H9 (cell line): ENCODE measurements around the gene PCOLCE2. TPM values are rescaled to one million over a fixed set of nuclear protein-coding genes. Genes with fewer than 3 reads are reported as not detected.
A peak's percentile ranks its signal among the peaks of the same experiment; 100 is the strongest.

ENCODE experiments used
- DNase-seq: peaks from one replicate; pipeline ENCODE4 v3.0.0-alpha.2; 2017
- H2AFZ ChIP-seq: one replicate; pipeline ENCODE4 v1.6.1; 2013; ENCODE audit warnings: mild to moderate bottlenecking, low read length, control low read depth, moderate library complexity
- H2AK5ac ChIP-seq: 2 replicates; pipeline ENCODE4 v1.6.1; 2013; ENCODE audit warnings: low read length, control low read depth, mixed read lengths; ENCODE audit not compliant: insufficient read length
- H2BK120ac ChIP-seq: one replicate; pipeline ENCODE4 v1.6.1; 2013; ENCODE audit warnings: low read depth, mild to moderate bottlenecking, low read length, control low read depth, inconsistent platforms; ENCODE audit not compliant: poor library complexity, severe bottlenecking
- H2BK12ac ChIP-seq: 2 replicates; pipeline ENCODE4 v1.6.1; 2013; ENCODE audit warnings: low read length, control low read depth, mixed read lengths, low read depth; ENCODE audit not compliant: insufficient read length
- H2BK15ac ChIP-seq: 2 replicates; pipeline ENCODE4 v1.6.1; 2013; ENCODE audit warnings: low read depth, low read length, control low read depth
- H2BK20ac ChIP-seq: one replicate; pipeline ENCODE4 v1.6.1; 2013; ENCODE audit warnings: low read depth, mild to moderate bottlenecking, low read length, control low read depth, inconsistent platforms; ENCODE audit not compliant: poor library complexity, severe bottlenecking
- H2BK5ac ChIP-seq: 2 replicates; pipeline ENCODE4 v1.6.1; 2013; ENCODE audit warnings: low read length, control low read depth, mixed read lengths; ENCODE audit not compliant: insufficient read length
- H3K14ac ChIP-seq: 2 replicates; pipeline ENCODE4 v1.6.1; 2013; ENCODE audit warnings: low read length, control low read depth; ENCODE audit not compliant: insufficient read depth
- H3K18ac ChIP-seq: 2 replicates; pipeline ENCODE4 v1.6.1; 2013; ENCODE audit warnings: low read depth, mild to moderate bottlenecking, mixed read lengths, low read length, control low read depth; ENCODE audit not compliant: insufficient read length
- H3K23ac ChIP-seq: 2 replicates; pipeline ENCODE4 v1.6.1; 2013; ENCODE audit warnings: low read length, control low read depth, mixed read lengths, low read depth; ENCODE audit not compliant: insufficient read length
- H3K23me2 ChIP-seq: 2 replicates; pipeline ENCODE4 v1.6.1; 2013; ENCODE audit warnings: low read depth, mild to moderate bottlenecking, mixed read lengths, low read length, control low read depth; ENCODE audit not compliant: insufficient read length, poor library complexity, severe bottlenecking
- H3K27ac ChIP-seq: 2 replicates; pipeline ENCODE4 v1.5.1; 2013; ENCODE audit warnings: low read length, control low read depth, mixed read lengths, low read depth; ENCODE audit not compliant: insufficient read length
- H3K27me3 ChIP-seq: 2 replicates; pipeline ENCODE4 v1.6.1; 2013; ENCODE audit warnings: low read length, control low read depth, inconsistent platforms; ENCODE audit not compliant: insufficient read depth
- H3K4ac ChIP-seq: 2 replicates; pipeline ENCODE4 v1.6.1; 2013; ENCODE audit warnings: low read depth, mild to moderate bottlenecking, control low read depth, inconsistent platforms, low read length, moderate library complexity
- H3K4me1 ChIP-seq: 2 replicates; pipeline ENCODE4 v1.6.1; 2013; ENCODE audit warnings: low read length, control low read depth, inconsistent platforms; ENCODE audit not compliant: insufficient read depth
- H3K4me2 ChIP-seq: 2 replicates; pipeline ENCODE4 v1.6.1; 2013; ENCODE audit warnings: low read length, control low read depth, mixed read lengths; ENCODE audit not compliant: insufficient read length, insufficient read depth
- H3K56ac ChIP-seq: 2 replicates; pipeline ENCODE4 v1.6.1; 2013; ENCODE audit warnings: low read depth, mild to moderate bottlenecking, mixed read lengths, low read length, control low read depth; ENCODE audit not compliant: insufficient read length
- H3K79me1 ChIP-seq: 2 replicates; pipeline ENCODE4 v1.6.1; 2013; ENCODE audit warnings: low read depth, mild to moderate bottlenecking, moderate library complexity, low read length, control low read depth, inconsistent platforms; ENCODE audit not compliant: insufficient read depth, poor library complexity, severe bottlenecking
- H3K79me2 ChIP-seq: 2 replicates; pipeline ENCODE4 v1.6.1; 2013; ENCODE audit warnings: low read length, control low read depth, inconsistent platforms; ENCODE audit not compliant: insufficient read depth
- H3K9ac ChIP-seq: 2 replicates; pipeline ENCODE4 v1.6.1; 2013; ENCODE audit warnings: low read length, control low read depth, mixed read lengths; ENCODE audit not compliant: insufficient read length; ENCODE audit errors: extremely low read depth
- H3K9me3 ChIP-seq: one replicate; pipeline ENCODE4 v1.6.1; 2013; ENCODE audit warnings: low read depth, low read length, inconsistent platforms; ENCODE audit not compliant: control insufficient read depth
- H3T11ph ChIP-seq: one replicate; pipeline ENCODE4 v1.6.1; 2013; ENCODE audit warnings: mild to moderate bottlenecking, low read length, control low read depth, inconsistent platforms
- H4K20me1 ChIP-seq: one replicate; pipeline ENCODE4 v1.6.1; 2013; ENCODE audit not compliant: control insufficient read depth, insufficient read length, insufficient read depth
- H4K5ac ChIP-seq: 2 replicates; pipeline ENCODE4 v1.6.1; 2013; ENCODE audit warnings: low read depth, mild to moderate bottlenecking, mixed read lengths, low read length, control low read depth; ENCODE audit not compliant: insufficient read length
- H4K8ac ChIP-seq: replicated peaks from 2 replicates; pipeline ENCODE4 v1.6.1; 2013; ENCODE audit warnings: low read length, control low read depth, mixed read lengths, low read depth; ENCODE audit not compliant: insufficient read length
- H4K91ac ChIP-seq: 2 replicates; pipeline ENCODE4 v1.6.1; 2013; ENCODE audit warnings: low read depth, mild to moderate bottlenecking, moderate library complexity, mixed read lengths, low read length, control low read depth; ENCODE audit not compliant: insufficient read length
- H3K27ac Mint-ChIP-seq, 3 experiments: 2 replicates in 2 of 3; 3 replicates in 1 of 3; pipeline ENCODE4 v1.8.0; 2020 to 2021; ENCODE audit warnings: mixed read lengths in 3 of 3, mild to moderate bottlenecking in 1 of 3, moderate library complexity in 1 of 3
- H3K27me3 Mint-ChIP-seq: 2 replicates; pipeline ENCODE4 v1.8.0; 2021; ENCODE audit warnings: low read depth, mild to moderate bottlenecking, moderate library complexity, mixed read lengths
- H3K36me3 Mint-ChIP-seq, 3 experiments: 2 replicates in 2 of 3; 3 replicates in 1 of 3; pipeline ENCODE4 v1.8.0; 2020 to 2021; ENCODE audit warnings: low read depth in 3 of 3, mixed read lengths in 3 of 3; ENCODE audit not compliant: insufficient read depth in 1 of 3
- H3K4me1 Mint-ChIP-seq, 2 experiments: 2 replicates each; pipeline ENCODE4 v1.8.0; 2020; ENCODE audit warnings: mixed read lengths in 2 of 2
- H3K4me3 Mint-ChIP-seq, 2 experiments: 2 replicates in 1 of 2; 3 replicates in 1 of 2; pipeline ENCODE4 v1.8.0; 2020 to 2021; ENCODE audit warnings: mild to moderate bottlenecking in 2 of 2, mixed read lengths in 2 of 2, moderate library complexity in 1 of 2
- H3K9me3 Mint-ChIP-seq, 2 experiments: 2 replicates in 1 of 2; 3 replicates in 1 of 2; pipeline ENCODE4 v1.8.0; 2020; ENCODE audit warnings: mild to moderate bottlenecking in 2 of 2, mixed read lengths in 2 of 2, moderate library complexity in 1 of 2
- CTCF ChIP-seq: fragments of 200-600 bp; sonication (generic); conservative IDR thresholded peaks from 3 replicates; pipeline ENCODE4 v1.8.0; 2021; ENCODE audit warnings: antibody characterized with exemption, mild to moderate bottlenecking
- total RNA-seq: library from RNA; stranded (reverse); gene quantifications from 2 replicates; pipeline ENCODE4 v1.2.1, GENCODE V29; 2021

PCOLCE2 gene
- total RNA-seq, 1 experiment from 2014 or later, result 9.2 TPM

- H3K4ac ChIP-seq, result no peak overlapping the region
- H3K18ac ChIP-seq, result no peak overlapping the region
- no peak overlapping the region for H3T11ph ChIP-seq
- no peak overlapping the region for H4K8ac ChIP-seq
- TF ChIP-seq CTCF, result no peak
- DNase-seq, result no peak
- Mint-ChIP-seq H3K27ac (peak overlapping the region in 2 of 3 experiments; percentile 23 to 29; a peak in 1 of 7 replicates), H3K9me3 (no peaks in the 10 kb centered on the region), H3K36me3 (no peaks in the 10 kb centered on the region; a peak in 2 of 7 replicates), H3K4me3 (no peak overlapping the region), H3K4me1 (peaks cover 3 to 7% of the 10 kb centered on the region in 2 experiments; a peak in 3 of 4 replicates), H3K27me3 (no peaks in the 10 kb centered on the region)
- no peaks in the 10 kb centered on the region for H3K9me3 ChIP-seq
- H2BK12ac ChIP-seq, result no peak overlapping the region
- no peak overlapping the region for H3K9ac ChIP-seq
- H4K5ac ChIP-seq, result no peak overlapping the region
- H2BK15ac ChIP-seq, result no peak overlapping the region
- H3K27ac ChIP-seq, result no peak overlapping the region
- H2BK20ac ChIP-seq, result no peak overlapping the region
- no peak overlapping the region for H2BK120ac ChIP-seq
- no peak overlapping the region for H2AFZ ChIP-seq
- H3K14ac ChIP-seq, result no peak overlapping the region
- H3K27me3 ChIP-seq, result no peaks in the 10 kb centered on the region
- no peaks in the 10 kb centered on the region for H4K20me1 ChIP-seq
- H3K23me2 ChIP-seq, result no peaks in the 10 kb centered on the region
- no peak overlapping the region for H2BK5ac ChIP-seq
- no peak overlapping the region for H4K91ac ChIP-seq
- no peak overlapping the region for H2AK5ac ChIP-seq
- H3K4me2 ChIP-seq, result no peak overlapping the region
- no peak overlapping the region for H3K56ac ChIP-seq
- no peaks in the 10 kb centered on the region for H3K4me1 ChIP-seq
- H3K23ac ChIP-seq, result no peak overlapping the region
- H3K79me2 ChIP-seq, result no peaks in the 10 kb centered on the region
- H3K79me1 ChIP-seq, result no peaks in the 10 kb centered on the region
These were observed 111.0 kb downstream of the PCOLCE2 start for GRCh38 chr3:142777927-142778326.
